Mammary epithelial cell (primary cell): ENCODE results near the gene PARVA.

Experiments used
- CTCF ChIP-seq, 2 donors: IDR thresholded peaks in 1 of 2; conservative IDR thresholded peaks in 1 of 2; 2 replicates each; pipeline ENCODE4 v1.5.1; 2011 to 2012; ENCODE audit warnings: inconsistent platforms in 2 of 2, low read length in 2 of 2, mild to moderate bottlenecking in 2 of 2, control low read depth in 1 of 2, low read depth in 1 of 2; ENCODE audit not compliant: insufficient read depth in 1 of 2; ENCODE audit errors: extremely low read depth in 1 of 2
- EZH2 ChIP-seq: IDR thresholded peaks from 2 replicates; pipeline ENCODE4 v1.6.1; 2012; ENCODE audit warnings: low read length, inconsistent platforms, borderline replicate concordance

GRCh38 chr11:12403997-12404350 is 26.6 kb downstream of the PARVA start:
- TF ChIP-seq CTCF (conservative IDR thresholded peaks at IDR 0.05 in 1 of 2, IDR thresholded peaks at IDR 0.05 in 1 of 2; ENCODE audit: extremely low read depth in 1 of 2, insufficient read depth in 1 of 2, low read depth in 1 of 2, low read length in 2 of 2) = no peak
- TF ChIP-seq EZH2 = no peak
